HepG2 (cell line): ENCODE data around the gene CHD2.

Experiments
- CTCF ChIP-seq: sonication (generic); formaldehyde crosslinking; IDR thresholded peaks from 2 replicates; pipeline ENCODE4 v1.5.0; 2020; ENCODE audit warnings: mild to moderate bottlenecking, missing genetic modification reagents, moderate library complexity
- DPF2 ChIP-seq: sonication (generic); formaldehyde crosslinking; IDR thresholded peaks from 2 replicates; pipeline ENCODE4 v1.4.0; 2020; ENCODE audit warnings: mild to moderate bottlenecking, low read depth, missing genetic modification reagents, borderline replicate concordance
- EZH2 ChIP-seq: conservative IDR thresholded peaks from 2 replicates; pipeline ENCODE4 v1.6.1; 2012; ENCODE audit warnings: mild to moderate bottlenecking, low read depth, low read length, moderate library complexity
- HCFC1 ChIP-seq: fragments of 150-350 bp; IDR thresholded peaks from 2 replicates; pipeline ENCODE4 v1.6.1; 2014; ENCODE audit warnings: low read depth, low read length
- MXD3 ChIP-seq: IDR thresholded peaks from 2 replicates; pipeline ENCODE4 v1.6.1; 2016; ENCODE audit warnings: mild to moderate bottlenecking, missing biosample characterization, missing genetic modification reagents
- NR2F2 ChIP-seq: IDR thresholded peaks from 2 replicates; pipeline ENCODE4 v1.6.1; 2012; ENCODE audit warnings: low read depth, inconsistent platforms, borderline replicate concordance
- PHF21A ChIP-seq: sonication (generic); formaldehyde crosslinking; IDR thresholded peaks from 2 replicates; pipeline ENCODE4 v1.5.0; 2020; ENCODE audit warnings: mild to moderate bottlenecking, missing genetic modification reagents
- TEAD2 ChIP-seq: sonication (generic); formaldehyde crosslinking; IDR thresholded peaks from 2 replicates; pipeline ENCODE4 v1.9.0; 2021; ENCODE audit warnings: missing genetic modification reagents
- ZBTB21 ChIP-seq: sonication (generic); formaldehyde crosslinking; IDR thresholded peaks from 2 replicates; pipeline ENCODE4 v1.4.0; 2020; ENCODE audit warnings: missing genetic modification reagents

GRCh38 chr15:93028111-93028631, 128.0 kb downstream of the CHD2 start:
- TF ChIP-seq MXD3 (CRISPR knock-in tag) = no peak
- TF ChIP-seq PHF21A (CRISPR knock-in tag) = no peak
- TF ChIP-seq HCFC1 = no peak
- TF ChIP-seq ZBTB21 (CRISPR knock-in tag) = no peak
- no peak for TF ChIP-seq CTCF (CRISPR knock-in tag)
- TF ChIP-seq NR2F2 = no peak
- no peak for TF ChIP-seq EZH2
- no peak for TF ChIP-seq DPF2 (CRISPR knock-in tag)
- TF ChIP-seq TEAD2 (CRISPR knock-in tag) = no peak
